HCT116 (cell line): Measurements from ENCODE around the gene USH1C.

Experiments
- CEBPB ChIP-seq: IDR thresholded peaks from 2 replicates; pipeline ENCODE4 v1.6.1; 2012; ENCODE audit warnings: low read depth
- EZH2 ChIP-seq: fragments of 200-600 bp; sonication (generic); IDR thresholded peaks from 2 replicates; pipeline ENCODE4 v1.6.1; 2017; ENCODE audit warnings: antibody characterized with exemption, mixed run types
- POLR2A ChIP-seq: IDR thresholded peaks from 2 replicates; pipeline ENCODE4 v1.7.0; 2011; ENCODE audit warnings: borderline replicate concordance; ENCODE audit not compliant: insufficient read depth, insufficient read length; ENCODE audit errors: extremely low read depth
- RAD21 ChIP-seq: IDR thresholded peaks from 2 replicates; pipeline ENCODE4 v1.6.1; 2012; ENCODE audit warnings: low read depth, mild to moderate bottlenecking
- TF ChIP-seq, protein P1 (sequence below), 3 experiments: fragments of 200-600 bp in 1 of 3; sonication (generic) in 1 of 3; IDR thresholded peaks in 2 of 3; conservative IDR thresholded peaks in 1 of 3; 2 replicates each; pipeline ENCODE4 v1.5.1; 2012 to 2017; ENCODE audit warnings: low read depth in 2 of 3, low read length in 2 of 3, antibody characterized with exemption in 1 of 3, borderline replicate concordance in 1 of 3, control low read depth in 1 of 3, mild to moderate bottlenecking in 1 of 3, mixed read lengths in 1 of 3, mixed run types in 1 of 3, moderate library complexity in 1 of 3; ENCODE audit not compliant: insufficient read depth in 1 of 3
- TF ChIP-seq, protein P2 (sequence below): IDR thresholded peaks from 2 replicates; pipeline ENCODE4 v1.6.1; 2012
- TF ChIP-seq, protein P3 (sequence below): IDR thresholded peaks from 2 replicates; pipeline ENCODE4 v1.6.1; 2011; ENCODE audit warnings: mild to moderate bottlenecking, low read length, moderate library complexity; ENCODE audit not compliant: insufficient replicate concordance; ENCODE audit errors: extremely low read depth

DNA sequence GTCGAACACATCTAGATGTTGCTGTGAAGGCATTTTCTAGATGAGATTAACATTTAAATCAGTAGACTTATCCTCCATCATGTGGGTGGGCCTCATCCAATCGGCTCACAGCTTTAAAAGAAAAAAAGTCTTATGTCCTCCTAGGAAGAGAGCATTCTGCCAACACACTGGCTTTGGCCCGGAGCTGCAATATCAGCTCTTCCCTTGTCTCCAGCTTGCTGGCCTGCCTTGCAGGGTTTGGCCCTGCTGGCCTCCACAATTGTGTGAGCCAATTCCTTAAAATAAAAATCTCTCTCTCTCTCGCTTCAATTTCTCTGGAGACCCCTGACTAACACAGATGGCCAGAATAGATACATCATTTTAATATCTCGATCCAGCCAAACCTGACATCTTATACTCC is 54.5 kb downstream of the USH1C start:
- TF ChIP-seq, protein P1, sequence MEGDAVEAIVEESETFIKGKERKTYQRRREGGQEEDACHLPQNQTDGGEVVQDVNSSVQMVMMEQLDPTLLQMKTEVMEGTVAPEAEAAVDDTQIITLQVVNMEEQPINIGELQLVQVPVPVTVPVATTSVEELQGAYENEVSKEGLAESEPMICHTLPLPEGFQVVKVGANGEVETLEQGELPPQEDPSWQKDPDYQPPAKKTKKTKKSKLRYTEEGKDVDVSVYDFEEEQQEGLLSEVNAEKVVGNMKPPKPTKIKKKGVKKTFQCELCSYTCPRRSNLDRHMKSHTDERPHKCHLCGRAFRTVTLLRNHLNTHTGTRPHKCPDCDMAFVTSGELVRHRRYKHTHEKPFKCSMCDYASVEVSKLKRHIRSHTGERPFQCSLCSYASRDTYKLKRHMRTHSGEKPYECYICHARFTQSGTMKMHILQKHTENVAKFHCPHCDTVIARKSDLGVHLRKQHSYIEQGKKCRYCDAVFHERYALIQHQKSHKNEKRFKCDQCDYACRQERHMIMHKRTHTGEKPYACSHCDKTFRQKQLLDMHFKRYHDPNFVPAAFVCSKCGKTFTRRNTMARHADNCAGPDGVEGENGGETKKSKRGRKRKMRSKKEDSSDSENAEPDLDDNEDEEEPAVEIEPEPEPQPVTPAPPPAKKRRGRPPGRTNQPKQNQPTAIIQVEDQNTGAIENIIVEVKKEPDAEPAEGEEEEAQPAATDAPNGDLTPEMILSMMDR (IDR thresholded peaks at IDR 0.05 in 2 of 3, conservative IDR thresholded peaks at IDR 0.05 in 1 of 3; ENCODE audit: borderline replicate concordance in 1 of 3, insufficient read depth in 1 of 3, low read depth in 2 of 3, low read length in 2 of 3): no peak
- TF ChIP-seq POLR2A (no peak), EZH2 (no peak), RAD21 (no peak), CEBPB (no peak)
- TF ChIP-seq, protein P2, sequence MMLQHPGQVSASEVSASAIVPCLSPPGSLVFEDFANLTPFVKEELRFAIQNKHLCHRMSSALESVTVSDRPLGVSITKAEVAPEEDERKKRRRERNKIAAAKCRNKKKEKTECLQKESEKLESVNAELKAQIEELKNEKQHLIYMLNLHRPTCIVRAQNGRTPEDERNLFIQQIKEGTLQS: no peak
- TF ChIP-seq, protein P3, sequence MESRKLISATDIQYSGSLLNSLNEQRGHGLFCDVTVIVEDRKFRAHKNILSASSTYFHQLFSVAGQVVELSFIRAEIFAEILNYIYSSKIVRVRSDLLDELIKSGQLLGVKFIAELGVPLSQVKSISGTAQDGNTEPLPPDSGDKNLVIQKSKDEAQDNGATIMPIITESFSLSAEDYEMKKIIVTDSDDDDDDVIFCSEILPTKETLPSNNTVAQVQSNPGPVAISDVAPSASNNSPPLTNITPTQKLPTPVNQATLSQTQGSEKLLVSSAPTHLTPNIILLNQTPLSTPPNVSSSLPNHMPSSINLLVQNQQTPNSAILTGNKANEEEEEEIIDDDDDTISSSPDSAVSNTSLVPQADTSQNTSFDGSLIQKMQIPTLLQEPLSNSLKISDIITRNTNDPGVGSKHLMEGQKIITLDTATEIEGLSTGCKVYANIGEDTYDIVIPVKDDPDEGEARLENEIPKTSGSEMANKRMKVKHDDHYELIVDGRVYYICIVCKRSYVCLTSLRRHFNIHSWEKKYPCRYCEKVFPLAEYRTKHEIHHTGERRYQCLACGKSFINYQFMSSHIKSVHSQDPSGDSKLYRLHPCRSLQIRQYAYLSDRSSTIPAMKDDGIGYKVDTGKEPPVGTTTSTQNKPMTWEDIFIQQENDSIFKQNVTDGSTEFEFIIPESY: no peak
